IMR-90 (cell line): ENCODE data around the gene SLC12A1. TPM values are rescaled to one million over a fixed set of nuclear protein-coding genes. Genes with fewer than 3 reads are reported as not detected.

Source experiments
- ATAC-seq: fragments of 200-7000 bp; cut with Tn5 transposase; 2 replicates; pipeline ENCODE4 v1.9.1; 2020; ENCODE audit warnings: low read depth, mild to moderate bottlenecking, moderate library complexity
- BruUV-seq: library from RNA; stranded (reverse); fragments of 400-500 nt; replicated peaks from 2 replicates; lab custom pipeline; 2021; lab: Mats Ljungman, UMichigan
- CTCF ChIA-PET: fragments of 300-600 bp; formaldehyde crosslinking; extraction: SDS; loops from one replicate; lab custom pipeline; 2021; ENCODE audit warnings: antibody characterized with exemption; lab: Yijun Ruan, JAX
- POLR2A ChIA-PET: fragments of 300-600 bp; sonication (Branson Sonifier 250); formaldehyde crosslinking; loops from one replicate; lab custom pipeline; 2022; ENCODE audit warnings: antibody characterized with exemption; ENCODE audit not compliant: unreplicated experiment; lab: Charles Lee
- DNase-seq: peaks from one replicate; pipeline ENCODE4 v3.0.0; 2013
- H2AFZ ChIP-seq: replicated peaks from 2 replicates; pipeline ENCODE3; 2013; ENCODE audit warnings: low read length, mild to moderate bottlenecking; ENCODE audit not compliant: poor library complexity
- H2AK5ac ChIP-seq: 2 replicates; pipeline ENCODE4 v1.6.1; 2013; ENCODE audit warnings: low read depth, low read length, inconsistent platforms
- H2AK9ac ChIP-seq: replicated peaks from 2 replicates; pipeline ENCODE3; 2013; ENCODE audit warnings: mild to moderate bottlenecking, low read depth, low read length, moderate library complexity; ENCODE audit not compliant: poor library complexity
- H2BK120ac ChIP-seq: 2 replicates; pipeline ENCODE4 v1.6.1; 2013; ENCODE audit warnings: low read depth, low read length, inconsistent platforms
- H2BK15ac ChIP-seq: 3 replicates; pipeline ENCODE4 v1.6.1; 2013; ENCODE audit warnings: low read depth, low read length, inconsistent platforms
- H2BK20ac ChIP-seq: 2 replicates; pipeline ENCODE4 v1.6.1; 2013; ENCODE audit warnings: low read depth, mild to moderate bottlenecking, inconsistent platforms, low read length, moderate library complexity
- H2BK5ac ChIP-seq: 2 replicates; pipeline ENCODE4 v1.6.1; 2013; ENCODE audit warnings: mild to moderate bottlenecking, low read depth, low read length, inconsistent platforms; ENCODE audit not compliant: poor library complexity, severe bottlenecking
- H3K14ac ChIP-seq: replicated peaks from 2 replicates; pipeline ENCODE4 v1.6.1; 2013; ENCODE audit warnings: low read depth, low read length, inconsistent platforms
- H3K18ac ChIP-seq: 2 replicates; pipeline ENCODE4 v1.6.1; 2013; ENCODE audit warnings: low read depth, low read length, control low read depth
- H3K23ac ChIP-seq: 2 replicates; pipeline ENCODE4 v1.6.1; 2013; ENCODE audit warnings: low read depth, low read length, inconsistent platforms
- H3K27ac ChIP-seq: 2 replicates; pipeline ENCODE4 v1.5.1; 2013; ENCODE audit warnings: mild to moderate bottlenecking, control low read depth, low read length; ENCODE audit not compliant: insufficient read depth
- H3K27me3 ChIP-seq: 2 replicates; pipeline ENCODE4 v1.6.1; 2013; ENCODE audit warnings: low read length; ENCODE audit not compliant: control insufficient read depth, insufficient read depth
- H3K36me3 ChIP-seq: 2 replicates; pipeline ENCODE4 v1.6.1; 2013; ENCODE audit warnings: low read length, mixed read lengths; ENCODE audit not compliant: control insufficient read depth, insufficient read depth
- H3K4ac ChIP-seq: 2 replicates; pipeline ENCODE4 v1.6.1; 2013; ENCODE audit warnings: low read depth, low read length, inconsistent platforms
- H3K4me1 ChIP-seq: 2 replicates; pipeline ENCODE4 v1.6.1; 2013; ENCODE audit warnings: low read length, mixed read lengths; ENCODE audit not compliant: control insufficient read depth, insufficient read depth
- H3K4me2 ChIP-seq: 2 replicates; pipeline ENCODE4 v1.6.1; 2013; ENCODE audit warnings: low read depth, mild to moderate bottlenecking, control low read depth, low read length, moderate library complexity
- H3K4me3 ChIP-seq: 2 replicates; pipeline ENCODE4 v1.5.1; 2013; ENCODE audit warnings: low read depth, mild to moderate bottlenecking, control low read depth, low read length, moderate library complexity; ENCODE audit not compliant: insufficient read depth
- H3K56ac ChIP-seq: 2 replicates; pipeline ENCODE4 v1.6.1; 2013; ENCODE audit warnings: low read length, inconsistent platforms; ENCODE audit not compliant: insufficient read depth; ENCODE audit errors: extremely low read depth
- H3K79me1 ChIP-seq, 2 experiments: 2 replicates each; pipeline ENCODE4 v1.6.1; 2013; ENCODE audit warnings: low read length in 2 of 2, inconsistent platforms in 1 of 2, low read depth in 1 of 2
- H3K9ac ChIP-seq: 2 replicates; pipeline ENCODE4 v1.6.1; 2013; ENCODE audit warnings: low read depth, low read length, control low read depth
- H3K9me1 ChIP-seq: 2 replicates; pipeline ENCODE4 v1.6.1; 2013; ENCODE audit warnings: low read length, inconsistent platforms; ENCODE audit not compliant: insufficient read depth
- H3K9me3 ChIP-seq: 2 replicates; pipeline ENCODE4 v1.6.1; 2013; ENCODE audit warnings: low read length; ENCODE audit not compliant: control insufficient read depth, insufficient read depth
- H4K20me1 ChIP-seq: 2 replicates; pipeline ENCODE4 v1.6.1; 2013; ENCODE audit warnings: low read length, inconsistent platforms; ENCODE audit not compliant: insufficient read depth
- H4K5ac ChIP-seq: 2 replicates; pipeline ENCODE4 v1.6.1; 2013; ENCODE audit warnings: mild to moderate bottlenecking, low read depth, low read length, control low read depth
- H4K8ac ChIP-seq, 2 experiments: 2 replicates each; pipeline ENCODE4 v1.6.1; 2013; ENCODE audit warnings: low read depth in 2 of 2, low read length in 2 of 2, control low read depth in 1 of 2, inconsistent platforms in 1 of 2
- H4K91ac ChIP-seq: 2 replicates; pipeline ENCODE4 v1.6.1; 2013; ENCODE audit warnings: low read depth, low read length, inconsistent platforms; ENCODE audit not compliant: insufficient read depth
- BHLHE40 ChIP-seq: fragments of 150-350 bp; IDR thresholded peaks from 2 replicates; pipeline ENCODE4 v1.6.1; 2016; ENCODE audit warnings: mild to moderate bottlenecking, low read depth, low read length
- ELK1 ChIP-seq: fragments of 150-350 bp; IDR thresholded peaks from 2 replicates; pipeline ENCODE4 v1.6.1; 2016; ENCODE audit warnings: low read depth, mild to moderate bottlenecking, low read length, moderate library complexity, borderline replicate concordance
- MAFK ChIP-seq: IDR thresholded peaks from 2 replicates; pipeline ENCODE4 v1.6.1; 2012; ENCODE audit warnings: low read depth, low read length, improper control_type of control experiment
- POLR2A ChIP-seq: IDR thresholded peaks from 2 replicates; pipeline ENCODE4 v1.6.1; 2012; ENCODE audit warnings: mild to moderate bottlenecking, low read depth, low read length
- RFX5 ChIP-seq: IDR thresholded peaks from 2 replicates; pipeline ENCODE4 v1.8.0; 2012; ENCODE audit warnings: low read depth, mild to moderate bottlenecking, low read length, moderate library complexity
- WGBS, 2 experiments: methylation state at CpG; one replicate each; pipeline versions ENCODE4 v1.1.5 to v1.1.7; 2013; ENCODE audit warnings: missing lambda C conversion rate in 2 of 2; ENCODE audit not compliant: insufficient read length in 1 of 2; ENCODE audit errors: extremely low coverage in 2 of 2; 5-methylcytosine and 5-hydroxymethylcytosine counted together
- dilution Hi-C: fragments of 300-500 bp; cut with HindIII; formaldehyde crosslinking; loops from one replicate; pipeline ENCODE4 v1.14.3; 2018; ENCODE audit warnings: low sequenced_read_pairs; ENCODE audit not compliant: unreplicated experiment
- in situ Hi-C: fragments of 300-500 bp; cut with MboI; formaldehyde crosslinking; loops from 3 replicates; pipeline ENCODE4 v1.14.3; 2019; ENCODE audit warnings: low sequenced_read_pairs, inconsistent platforms, mixed read lengths
- intact Hi-C: fragments of 100-400 bp; cut with micrococcal nuclease; formaldehyde crosslinking; loops from 2 replicates; pipeline ENCODE4 v1.10.0; 2022
- polyA plus RNA-seq, 3 experiments: library from polyadenylated mRNA; depleted of rRNA; stranded (reverse); fragments of >200 nt; gene quantifications; 2 replicates each; pipeline ENCODE4 v1.2.3, GENCODE V29; 2012; ENCODE audit warnings: low replicate concordance in 1 of 3
- total RNA-seq: library from RNA; depleted of rRNA; stranded (reverse); fragments of >200 nt; gene quantifications from 2 replicates; pipeline ENCODE4 v1.2.3, GENCODE V29; 2012

The SLC12A1 gene
- total and polyA plus RNA-seq, 2 of the 4 experiments (the other 2 are of a cell fraction) = not detected

DNA sequence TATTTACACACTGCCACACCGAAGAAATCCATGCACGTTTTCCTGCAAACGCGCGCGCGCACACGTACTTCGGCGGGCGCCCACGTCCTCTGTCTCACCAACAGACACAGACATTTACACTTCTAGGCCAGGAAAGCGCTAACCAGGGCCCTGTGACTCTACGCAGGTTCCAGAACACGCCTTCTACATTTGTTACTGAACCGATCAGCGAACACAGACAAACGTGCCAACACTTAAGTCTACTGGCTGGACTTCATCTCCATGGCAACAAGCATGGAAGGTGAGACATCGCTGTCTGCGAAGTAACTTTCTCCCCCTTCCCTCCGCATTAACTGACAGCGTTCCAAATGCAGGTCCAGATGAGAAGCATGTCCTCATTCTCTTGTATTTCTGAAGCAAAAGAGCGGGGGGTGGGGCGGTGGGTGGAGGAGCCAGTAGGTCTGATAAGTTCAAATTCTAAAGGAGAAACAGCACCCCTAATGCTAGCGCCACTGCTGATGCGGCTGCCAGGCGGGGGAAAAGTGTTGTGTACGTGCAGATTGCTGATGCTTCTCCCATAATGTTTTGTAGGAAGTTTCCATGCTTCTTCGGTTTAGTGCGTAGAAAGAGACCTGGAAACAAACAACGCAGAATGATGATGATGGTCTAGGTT lies 14.4 kb upstream of the SLC12A1 start, which contains the start of gene CTXN2:
Gene CTXN2 (plus strand): TSS at position 92 of the 652 bp plus-strand sequence. CDS start 9,636 bp downstream, outside the sequence.
- Histone ChIP-seq H3K9me3 (no peaks in the 10 kb centered on the region), H3K4me3 (peak within 1 kb of the TSS; percentile 24; the same call in 1 of the 2 replicates), H3K9ac (no peak within 1 kb of the TSS), H4K5ac (no peak within 1 kb of the TSS), H2BK20ac (no peak within 1 kb of the TSS), H3K23ac (no peak within 1 kb of the TSS), H3K4ac (no peak within 1 kb of the TSS), H2BK5ac (no peak within 1 kb of the TSS), H3K27me3 (peaks cover 5% of the 10 kb centered on the region; the same call in 1 of the 2 replicates), H3K27ac (no peak within 1 kb of the TSS), H4K8ac (no peak within 1 kb of the TSS), H2BK15ac (no peak within 1 kb of the TSS), H3K18ac (no peak within 1 kb of the TSS), H2AFZ (no peak within 1 kb of the TSS), H3K36me3 (no peaks in the 10 kb centered on the region), H2AK5ac (no peak within 1 kb of the TSS), H3K56ac (no peak within 1 kb of the TSS), H4K20me1 (no peaks in the 10 kb centered on the region), H3K14ac (no peak within 1 kb of the TSS), H2AK9ac (no peak within 1 kb of the TSS), H2BK120ac (no peak within 1 kb of the TSS), H3K4me2 (peak within 1 kb of the TSS; percentile 53), H4K91ac (no peak within 1 kb of the TSS), H3K9me1 (no peaks in the 10 kb centered on the region), H3K4me1 (no peaks in the 10 kb centered on the region), H3K79me1 (no peaks in the 10 kb centered on the region)
- ATAC-seq (no peak), DNase-seq (no peak)
- ChIA-PET CTCF (no interaction called here), POLR2A (no interaction called here)
- dilution Hi-C loops = no loop called here
- no TSS peak for BruUV-seq
- intact Hi-C loops = no loop called here
- TF ChIP-seq BHLHE40 = no peak
- TF ChIP-seq POLR2A = no peak
- no peak for TF ChIP-seq MAFK
- TF ChIP-seq RFX5 = no peak
- no peak for TF ChIP-seq ELK1
- WGBS, 2 experiments = 14% methylated on average over 14 of the region's 31 CpGs; no CpG with 5 or more reads in 1 of the 2 experiments
- in situ Hi-C loops = no loop called here
